ENCODE results near the gene IQCH.
"Not testable (repeated sequence)": the region's sequence is repeated elsewhere in the genome, so short reads cannot be mapped to it uniquely, and the experiment has no call there.

GRCh38 chr15:67258412-67258811 lies 3.8 kb downstream of the IQCH start:
- not testable (repeated sequence) for TF ChIP-seq CTCF (IDR thresholded peaks at IDR 0.05; ENCODE audit: low read depth, low read length, poor library complexity, severe bottlenecking); EZH2phosphoT487 (IDR thresholded peaks at IDR 0.05; ENCODE audit: borderline replicate concordance, low read length)

Measured in DOHH2 (cell line).